ENCODE measurements around the gene HOMER2.

DNA sequence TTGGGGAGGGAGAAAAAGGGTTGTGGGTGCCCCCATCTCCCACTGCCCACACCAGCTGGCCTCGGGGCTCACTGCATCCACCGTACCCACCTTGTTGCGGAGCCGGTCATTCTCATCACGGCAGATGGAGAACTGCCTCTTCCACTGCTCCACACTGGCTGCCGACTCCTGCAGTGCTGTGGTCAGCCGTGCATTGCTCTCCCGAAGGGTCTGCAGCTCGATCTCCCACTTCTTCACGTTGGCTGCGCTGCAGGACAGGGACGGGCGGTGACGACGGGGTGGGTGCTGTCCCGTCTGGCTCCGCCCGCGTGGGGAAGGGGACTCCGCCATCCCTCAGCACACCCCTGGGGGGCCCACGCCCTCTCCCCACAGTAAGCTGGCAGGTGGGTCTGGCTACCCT, 98.0 kb downstream of the HOMER2 start:
- TF ChIP-seq, protein P1, sequence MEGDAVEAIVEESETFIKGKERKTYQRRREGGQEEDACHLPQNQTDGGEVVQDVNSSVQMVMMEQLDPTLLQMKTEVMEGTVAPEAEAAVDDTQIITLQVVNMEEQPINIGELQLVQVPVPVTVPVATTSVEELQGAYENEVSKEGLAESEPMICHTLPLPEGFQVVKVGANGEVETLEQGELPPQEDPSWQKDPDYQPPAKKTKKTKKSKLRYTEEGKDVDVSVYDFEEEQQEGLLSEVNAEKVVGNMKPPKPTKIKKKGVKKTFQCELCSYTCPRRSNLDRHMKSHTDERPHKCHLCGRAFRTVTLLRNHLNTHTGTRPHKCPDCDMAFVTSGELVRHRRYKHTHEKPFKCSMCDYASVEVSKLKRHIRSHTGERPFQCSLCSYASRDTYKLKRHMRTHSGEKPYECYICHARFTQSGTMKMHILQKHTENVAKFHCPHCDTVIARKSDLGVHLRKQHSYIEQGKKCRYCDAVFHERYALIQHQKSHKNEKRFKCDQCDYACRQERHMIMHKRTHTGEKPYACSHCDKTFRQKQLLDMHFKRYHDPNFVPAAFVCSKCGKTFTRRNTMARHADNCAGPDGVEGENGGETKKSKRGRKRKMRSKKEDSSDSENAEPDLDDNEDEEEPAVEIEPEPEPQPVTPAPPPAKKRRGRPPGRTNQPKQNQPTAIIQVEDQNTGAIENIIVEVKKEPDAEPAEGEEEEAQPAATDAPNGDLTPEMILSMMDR (IDR thresholded peaks at IDR 0.05), result no peak
- TF ChIP-seq ZFX (IDR thresholded peaks at IDR 0.05; ENCODE audit: borderline replicate concordance), result no peak
